Stimulated activated CD4-positive, alpha-beta T cell treated with anti-CD3 and anti-CD28 coated beads, Interleukin-1b, Interleukin-23, amount 100 ng/mL, for 24 hours (primary cell): ENCODE results near the gene ZFHX3.

Experiments
- DNase-seq, 4 experiments: peaks; one replicate each; pipeline ENCODE4 v3.0.0-alpha.2; 2020; ENCODE audit warnings: low read depth in 4 of 4, low spot score in 1 of 4

ZFHX3 gene

DNA sequence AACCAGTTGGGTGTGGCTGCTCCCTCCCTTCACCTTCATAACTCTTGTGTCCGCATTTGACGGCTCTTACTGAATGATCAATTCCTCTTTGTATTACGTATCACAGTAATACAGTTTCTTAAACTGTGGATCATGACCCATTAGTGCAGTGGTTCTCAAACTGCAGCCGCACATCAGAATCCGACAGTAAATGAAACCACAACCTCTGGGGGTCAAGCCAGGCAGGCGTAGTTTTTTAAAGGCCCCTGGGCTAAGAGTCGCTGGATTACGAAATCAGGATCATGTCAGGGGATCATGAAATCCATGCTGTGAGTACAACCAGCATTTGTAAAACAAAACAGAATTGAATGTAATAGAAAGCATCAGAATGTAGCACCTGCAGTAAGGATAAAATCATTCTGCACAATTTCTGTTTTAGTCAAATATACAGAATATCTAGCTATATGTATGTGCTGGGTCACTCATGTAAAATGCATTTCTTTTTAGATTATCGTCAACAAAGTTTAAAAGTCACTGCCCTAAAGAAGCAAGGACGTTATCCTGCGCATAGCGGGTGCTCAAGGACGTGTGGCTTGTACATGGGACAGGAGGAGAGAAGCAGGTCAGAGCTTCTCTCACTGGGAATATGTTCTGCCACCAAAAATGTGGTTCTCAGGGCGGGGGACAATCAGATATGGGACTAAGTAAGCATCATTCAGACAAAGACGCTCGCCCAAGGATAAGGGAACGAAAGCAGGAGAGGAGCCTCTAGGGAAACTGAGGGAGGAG is 113.1 kb downstream of the ZFHX3 start:
- DNase-seq, result no peak

DNA sequence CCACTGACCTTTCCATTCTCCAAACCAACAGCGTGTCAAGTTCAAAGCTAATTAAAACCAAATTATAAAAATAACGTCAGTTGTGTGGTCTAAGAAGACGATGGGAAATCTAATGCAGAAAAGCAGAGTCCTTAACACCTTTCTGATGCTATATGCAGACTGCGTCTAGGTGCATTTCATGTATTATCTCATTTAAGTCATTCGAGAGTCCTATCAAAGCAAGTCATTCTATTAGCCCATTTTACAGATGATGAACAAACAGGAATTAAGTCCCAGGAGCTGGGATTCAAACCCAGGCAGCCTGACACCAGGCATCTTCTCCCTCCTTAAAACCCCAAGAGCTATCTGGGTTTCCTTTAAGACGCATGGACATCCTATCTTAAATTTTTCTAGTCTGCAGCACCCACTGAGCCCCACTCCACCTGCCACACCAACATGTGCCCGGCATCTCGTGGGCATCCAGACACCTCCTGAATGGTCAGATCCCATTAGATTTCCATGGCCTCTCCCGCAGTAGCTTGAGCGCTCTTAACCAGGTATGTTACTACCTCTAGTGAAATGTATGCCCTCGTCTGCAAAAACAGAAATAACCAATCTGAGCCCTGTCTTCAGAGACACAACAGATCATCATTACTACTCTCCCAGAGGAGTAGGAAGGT is 115.1 kb downstream of the ZFHX3 start:
- DNase-seq, result no peak

DNA sequence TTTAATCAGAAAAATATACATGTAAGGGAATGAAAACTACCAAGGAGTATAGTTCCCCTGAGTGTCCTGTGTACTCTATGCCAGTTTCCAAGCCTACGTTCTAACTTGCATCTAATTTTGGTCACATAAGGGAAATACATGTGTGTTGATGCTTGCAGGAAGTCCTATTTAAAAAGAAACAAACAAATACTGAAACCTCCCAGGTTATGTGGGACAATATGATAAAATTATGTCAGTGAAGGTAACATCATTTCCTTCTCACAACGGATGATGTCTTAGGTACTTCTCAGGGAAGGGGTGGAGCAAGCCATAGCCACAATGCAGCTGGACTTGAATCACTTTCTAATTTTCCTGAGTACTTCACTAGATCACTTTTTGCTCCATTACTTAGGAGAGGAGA is 115.9 kb downstream of the ZFHX3 start:
- no peak for DNase-seq

DNA sequence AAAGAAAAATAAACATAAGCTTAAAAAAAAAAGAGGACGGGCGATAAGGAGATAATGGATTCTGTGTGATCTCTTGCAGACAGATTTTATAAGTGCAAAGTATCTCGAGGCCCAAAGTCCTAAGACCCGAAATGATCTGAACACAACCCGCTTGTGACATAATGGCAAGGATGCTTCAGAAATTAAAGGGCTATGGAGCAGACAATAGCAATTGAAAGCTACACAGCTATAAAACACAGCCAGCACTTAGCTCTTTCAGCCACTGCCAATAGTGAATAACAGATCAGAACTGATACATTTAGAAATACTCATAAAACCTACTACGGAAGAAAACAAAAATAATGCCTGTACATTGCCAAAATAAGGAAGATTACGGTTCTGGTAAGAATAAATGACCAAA is 117.5 kb downstream of the ZFHX3 start:
- DNase-seq, result no peak

DNA sequence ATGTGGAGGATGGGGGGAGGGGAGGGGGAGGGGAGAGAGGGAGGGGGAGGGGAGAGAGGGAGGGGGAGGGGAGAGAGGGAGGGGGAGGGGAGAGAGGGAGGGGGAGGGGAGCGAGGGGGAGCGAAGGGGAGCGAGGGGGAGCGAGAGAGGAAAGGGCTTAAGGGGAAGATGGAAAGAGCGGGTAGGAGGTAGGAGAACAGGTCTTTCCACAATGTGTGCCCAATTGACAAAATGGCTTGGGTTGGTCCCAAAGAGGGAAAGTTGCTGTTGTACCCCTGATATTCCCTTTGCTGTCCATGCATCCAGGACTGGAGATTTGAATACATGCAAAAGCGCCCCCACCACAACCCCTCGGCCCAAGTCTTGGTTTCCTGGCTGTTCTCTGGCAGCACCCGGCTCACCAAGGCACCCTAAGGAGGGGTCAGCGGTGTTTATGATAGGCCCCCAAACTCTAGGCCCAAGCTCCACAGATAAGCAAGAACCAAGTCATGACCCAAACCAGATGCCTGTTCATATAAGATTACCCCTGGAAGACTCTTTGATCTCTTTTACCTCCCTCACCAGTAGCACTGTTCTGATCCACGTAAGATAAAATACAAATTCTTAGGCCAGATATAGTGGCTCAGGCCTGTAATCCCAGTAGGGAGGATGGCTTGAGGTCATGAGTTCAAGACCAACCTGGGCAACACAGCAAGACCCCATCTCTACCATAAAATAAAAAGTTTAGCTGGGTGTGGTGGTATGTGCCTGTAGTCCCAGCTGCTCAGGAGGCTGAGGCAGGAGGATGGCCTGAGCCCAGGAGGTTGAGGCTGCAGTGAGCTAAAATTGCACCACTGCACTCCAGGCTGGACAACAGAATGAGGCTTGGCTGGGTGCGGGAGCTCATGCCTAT is 119.6 kb downstream of the ZFHX3 start:
- DNase-seq, result no peak

DNA sequence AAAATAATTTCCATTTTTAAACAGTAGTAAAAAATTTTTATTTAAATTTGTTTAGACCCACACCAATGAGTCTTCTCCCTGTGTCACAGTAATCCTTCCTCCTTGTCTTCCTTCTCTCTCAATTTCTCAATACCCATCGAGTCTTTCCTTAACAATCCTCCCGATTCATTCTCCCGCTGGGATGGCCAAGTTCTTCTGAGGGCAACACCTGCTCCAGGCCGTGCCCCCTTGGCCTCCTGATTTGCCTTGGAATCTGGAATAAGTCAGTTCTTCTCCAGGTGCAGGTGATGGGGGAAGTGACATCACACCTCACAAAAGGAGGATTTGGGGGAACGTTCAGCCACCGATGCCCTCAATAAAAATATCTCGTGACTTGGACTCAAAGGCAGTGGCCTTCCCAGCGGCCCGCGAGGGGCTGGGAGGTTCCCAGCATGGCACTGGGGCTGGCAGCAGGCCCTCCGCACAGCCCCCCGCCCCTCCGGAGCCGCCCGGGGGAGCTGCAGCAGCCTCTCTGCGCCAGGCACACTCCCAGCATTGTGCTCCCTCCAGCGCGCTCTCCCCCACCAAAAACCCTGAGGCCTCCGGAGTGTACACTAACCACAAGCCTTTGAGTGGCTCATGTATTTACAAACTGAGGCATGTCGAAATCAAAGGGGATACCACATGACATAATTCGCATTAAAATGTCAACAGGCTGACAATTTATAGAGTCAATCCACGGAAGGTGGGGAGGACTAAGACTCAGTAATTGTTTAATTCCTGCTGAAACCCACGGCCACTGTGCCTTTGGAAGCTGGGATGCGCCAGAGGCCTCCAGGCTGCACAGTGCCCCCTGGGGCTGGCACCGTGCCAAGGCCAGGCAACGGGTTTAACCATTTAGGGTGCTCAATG is 120.5 kb downstream of the ZFHX3 start:
- DNase-seq, result no peak

DNA sequence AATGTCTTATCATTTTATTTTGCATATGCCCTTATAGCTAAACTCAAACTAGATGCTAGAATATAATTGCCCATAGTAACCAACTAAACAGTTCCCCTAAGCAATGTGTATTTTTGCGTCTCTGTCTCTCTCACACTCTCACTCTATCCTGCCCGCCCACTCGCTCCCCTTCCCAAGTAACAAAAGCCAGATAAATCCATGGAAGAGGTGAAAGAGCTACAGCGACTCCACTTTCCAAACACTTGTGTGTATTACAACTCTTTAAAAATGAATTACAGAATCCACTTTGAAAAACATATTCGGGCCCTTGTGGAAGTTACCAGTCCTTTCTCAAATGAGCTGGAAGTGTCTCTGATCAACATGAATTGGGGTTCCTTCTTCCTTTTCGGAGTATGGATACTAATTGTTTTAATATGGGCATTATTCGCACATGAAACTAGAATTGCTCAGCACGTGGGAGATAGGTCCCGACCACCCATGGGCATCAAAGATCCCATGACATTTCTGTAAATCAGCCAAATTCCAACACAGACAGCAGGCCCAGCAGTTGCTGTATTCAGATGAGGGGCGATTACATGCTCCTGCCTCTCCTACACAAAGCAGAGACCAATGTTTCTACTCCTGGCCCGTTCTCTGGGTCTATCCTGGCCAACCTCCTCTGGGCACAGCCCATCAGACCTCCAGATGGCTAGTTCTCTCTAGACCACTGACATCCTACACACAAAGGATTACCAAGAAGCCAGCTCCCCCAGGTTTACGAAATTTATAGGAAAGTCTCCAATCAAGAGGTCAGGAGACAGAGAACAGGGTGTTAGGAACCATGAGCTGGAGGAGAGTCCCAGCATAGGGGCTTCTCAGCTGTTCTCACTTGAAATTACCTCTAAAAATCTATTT is 121.5 kb downstream of the ZFHX3 start:
- no peak for DNase-seq

DNA sequence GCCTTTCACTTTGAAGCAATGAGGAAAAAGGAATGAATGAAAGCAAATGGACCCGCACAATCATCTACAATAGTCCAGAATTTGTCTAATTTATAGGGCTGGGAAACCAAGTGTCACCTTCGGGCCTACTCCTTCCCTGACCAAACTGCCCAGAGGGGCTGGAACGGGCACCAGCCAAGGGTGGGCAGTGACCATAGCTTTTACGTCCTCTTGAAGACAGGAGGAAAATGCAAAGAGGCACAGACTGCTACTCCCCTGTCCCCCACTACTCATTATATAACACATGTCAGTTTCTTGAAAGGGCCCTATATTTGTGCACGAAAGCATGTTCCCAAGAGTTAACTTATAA is 122.3 kb downstream of the ZFHX3 start:
- no peak for DNase-seq

DNA sequence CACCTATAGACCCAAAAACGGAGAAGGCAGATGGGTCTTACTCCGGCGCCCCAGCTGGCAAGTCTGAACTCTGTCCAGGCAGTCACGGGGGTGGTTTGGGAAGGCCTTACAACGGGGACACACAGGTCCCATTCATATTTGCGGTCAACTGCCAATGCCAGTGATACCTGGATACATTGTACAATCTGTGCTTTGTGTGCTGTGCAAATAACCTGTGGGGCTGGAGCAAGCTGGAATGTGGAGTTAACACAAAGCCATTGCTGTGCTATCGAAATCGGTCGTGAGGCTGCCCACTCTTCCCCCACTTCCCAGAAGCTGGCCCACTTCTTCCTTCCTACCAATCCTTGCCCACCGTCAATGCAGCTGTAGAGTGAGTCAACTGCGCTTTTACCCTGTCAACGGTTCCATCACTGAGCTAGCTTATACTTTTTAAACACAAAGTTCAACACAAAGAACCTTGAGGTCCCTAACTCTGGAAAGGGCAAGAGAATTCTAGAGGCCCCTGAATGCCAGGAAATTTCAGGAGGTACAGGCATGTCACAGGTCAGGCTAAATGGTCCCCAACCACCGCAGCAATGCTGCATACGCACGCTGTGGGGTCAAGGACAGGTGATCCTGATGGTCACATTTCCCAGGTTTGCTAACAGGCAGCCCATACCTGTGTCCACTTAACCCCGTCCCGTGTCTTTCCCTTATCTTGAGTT is 122.8 kb downstream of the ZFHX3 start:
- DNase-seq, result no peak

DNA sequence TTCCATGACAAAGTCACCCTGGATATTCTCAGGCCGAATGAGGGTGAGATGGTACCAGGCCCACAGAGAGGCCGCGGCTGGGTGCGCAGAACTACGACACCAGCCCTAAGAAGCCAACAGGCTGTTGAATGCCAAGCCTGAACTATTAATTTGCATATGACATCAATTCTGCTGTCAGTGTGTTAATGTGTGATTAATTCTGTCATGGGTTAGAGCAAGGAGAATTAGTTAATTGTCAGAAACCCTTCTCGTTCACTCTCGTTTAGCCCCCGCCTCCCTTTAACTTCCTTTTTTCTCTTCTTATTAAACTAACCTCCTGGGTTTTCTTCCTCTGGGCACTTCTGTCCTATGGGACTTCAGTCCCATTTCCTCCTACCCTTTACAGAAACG is 123.4 kb downstream of the ZFHX3 start:
- no peak for DNase-seq

DNA sequence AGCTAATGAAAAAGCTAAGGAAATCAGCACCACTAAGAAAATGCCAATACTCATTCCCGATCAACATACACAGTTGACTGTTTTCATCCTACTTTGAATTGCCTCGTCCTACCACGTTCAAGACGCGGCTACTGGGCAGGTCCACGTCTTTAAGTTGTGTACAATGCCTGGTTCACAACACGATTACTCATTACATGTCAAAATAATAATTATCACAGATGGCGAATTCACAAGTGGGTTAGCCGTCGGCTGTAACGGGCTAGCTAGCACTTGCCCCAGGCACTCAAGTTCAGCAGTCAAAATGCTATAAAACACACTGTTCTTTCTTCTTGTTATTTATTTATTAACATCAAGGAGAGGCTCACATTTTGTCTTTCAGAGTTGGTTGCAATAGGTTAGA is 124.2 kb downstream of the ZFHX3 start:
- DNase-seq, result no peak

DNA sequence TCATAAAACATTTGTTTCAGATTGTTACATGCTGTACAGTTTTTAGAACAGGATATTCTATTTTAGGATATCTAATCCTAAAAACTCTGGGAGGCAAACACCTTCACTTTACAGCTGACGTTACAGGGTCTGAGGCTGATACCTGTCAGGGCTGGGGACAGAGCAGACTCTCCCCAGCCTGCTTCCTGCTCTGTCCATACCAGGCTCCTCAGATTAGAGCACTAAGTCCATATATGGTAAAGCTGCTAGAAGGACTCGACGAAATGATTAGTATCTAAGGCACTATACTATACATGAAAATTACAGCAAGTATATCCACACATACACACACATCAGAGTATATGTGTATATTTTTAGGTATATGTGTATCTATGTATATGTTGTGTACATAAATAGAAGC is 125.2 kb downstream of the ZFHX3 start:
- no peak for DNase-seq

DNA sequence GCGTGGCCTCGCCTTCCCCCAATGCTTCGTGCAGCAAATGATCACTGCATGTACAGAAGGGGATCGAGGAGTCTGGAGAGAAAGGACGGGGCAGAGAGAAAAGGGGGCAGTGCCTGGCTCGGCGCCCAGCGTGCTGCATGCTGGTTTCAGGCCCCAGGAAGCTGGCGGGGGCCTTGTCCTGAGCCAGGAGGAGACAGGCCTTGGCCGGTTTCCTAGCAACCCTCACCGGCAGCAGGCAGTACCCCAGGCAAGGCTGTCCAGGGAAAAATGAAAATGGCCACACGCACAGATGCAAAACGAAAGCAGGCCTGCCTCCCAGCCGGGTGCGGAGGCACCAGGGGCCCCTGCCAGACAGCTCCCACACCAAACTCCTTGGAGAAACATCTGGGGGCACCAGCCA is 126.3 kb downstream of the ZFHX3 start:
- DNase-seq, result no peak

DNA sequence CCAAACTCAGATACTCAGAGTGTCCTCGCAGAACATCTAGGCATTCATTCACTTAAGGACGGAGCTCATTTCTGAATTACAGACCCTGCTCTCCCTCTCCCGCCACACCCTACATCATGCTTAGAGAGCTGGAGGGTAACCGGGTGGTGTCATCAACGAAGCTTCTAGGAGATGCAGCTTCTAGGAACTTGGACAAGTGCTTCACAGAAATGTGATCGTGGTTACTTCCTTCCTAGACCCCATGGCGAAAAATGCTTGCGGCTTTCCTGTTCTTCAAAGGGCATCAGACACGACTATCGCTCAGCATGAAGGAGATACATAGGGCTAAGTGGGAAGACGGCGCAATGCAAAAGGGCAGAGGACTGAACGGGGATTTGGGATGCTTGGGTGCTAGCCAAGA is 126.8 kb downstream of the ZFHX3 start:
- no peak for DNase-seq

DNA sequence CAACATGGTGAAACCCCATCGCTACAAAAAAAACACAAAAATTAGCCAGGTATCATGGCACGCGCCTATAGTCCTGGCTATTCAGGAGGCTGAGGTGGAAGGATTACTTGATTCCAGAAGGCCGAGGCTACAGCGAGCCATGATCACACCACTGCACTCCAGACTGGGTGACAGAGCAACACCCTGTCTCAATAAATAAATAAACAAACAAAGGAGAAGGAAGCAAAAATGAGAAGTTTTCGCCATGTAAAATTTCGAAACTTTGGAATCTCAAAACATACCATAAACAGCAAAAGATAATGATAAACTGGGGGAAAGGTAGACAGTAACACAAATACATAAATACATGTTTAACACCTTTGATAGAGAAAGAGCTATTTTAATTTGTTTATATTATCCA is 130.9 kb downstream of the ZFHX3 start:
- no peak for DNase-seq

DNA sequence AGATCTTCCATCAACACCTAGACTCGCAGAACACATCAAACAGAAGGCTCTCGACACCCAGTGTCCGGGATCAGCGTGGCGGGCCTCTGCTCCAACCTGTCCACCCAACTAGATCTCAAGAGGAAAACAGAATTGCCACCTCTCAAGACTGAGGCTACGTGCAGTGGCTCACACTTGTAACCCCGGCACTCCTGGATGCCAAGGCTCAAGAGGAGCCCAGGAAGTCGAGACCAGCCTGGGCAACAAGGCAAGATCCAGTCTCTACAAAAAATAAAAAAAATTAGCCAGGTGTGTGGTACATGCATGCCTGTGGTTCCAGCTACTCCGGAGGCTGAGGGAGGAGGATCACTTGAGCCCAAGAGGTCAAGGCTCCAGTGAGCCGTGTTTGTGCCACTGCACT is 132.6 kb downstream of the ZFHX3 start:
- no peak for DNase-seq

DNA sequence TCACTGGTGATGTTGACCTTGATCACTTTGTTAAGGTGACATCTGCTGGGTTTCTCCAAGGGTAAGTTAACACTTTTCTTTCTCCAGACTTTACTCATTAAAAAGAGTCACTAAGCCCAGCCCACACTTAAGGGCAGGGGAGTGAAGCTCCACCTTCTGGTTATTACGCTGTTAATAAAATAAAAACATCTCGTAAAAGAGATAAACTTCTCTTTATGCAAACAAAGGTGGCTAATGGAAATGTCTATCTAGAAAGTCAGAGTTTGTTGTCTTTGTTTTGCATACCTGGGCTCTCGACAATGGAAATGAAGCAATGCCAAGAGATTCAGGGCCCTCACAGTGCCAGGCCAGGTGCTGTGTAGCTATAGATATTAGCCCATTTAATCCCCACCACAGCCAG is 134.4 kb downstream of the ZFHX3 start:
- no peak for DNase-seq

DNA sequence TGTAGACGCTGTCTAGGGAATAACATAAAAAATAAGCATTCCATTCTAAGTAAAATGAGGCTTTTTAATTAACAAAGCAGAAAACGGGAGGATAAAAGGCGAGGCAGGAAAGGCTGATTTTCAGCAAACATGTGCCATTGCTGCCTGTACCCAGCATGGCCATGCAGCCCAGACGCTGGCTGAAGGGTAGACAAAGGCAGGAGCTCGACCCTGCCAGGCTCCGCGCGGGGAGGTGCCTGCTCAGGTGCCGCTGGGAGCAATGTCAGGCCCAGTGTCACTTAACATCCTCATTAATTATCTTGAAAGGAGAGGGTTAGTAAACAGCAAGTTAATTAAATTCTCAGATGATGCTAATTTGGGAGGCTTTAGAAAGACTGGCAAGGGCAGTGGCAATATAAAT is 136.0 kb downstream of the ZFHX3 start:
- no peak for DNase-seq

DNA sequence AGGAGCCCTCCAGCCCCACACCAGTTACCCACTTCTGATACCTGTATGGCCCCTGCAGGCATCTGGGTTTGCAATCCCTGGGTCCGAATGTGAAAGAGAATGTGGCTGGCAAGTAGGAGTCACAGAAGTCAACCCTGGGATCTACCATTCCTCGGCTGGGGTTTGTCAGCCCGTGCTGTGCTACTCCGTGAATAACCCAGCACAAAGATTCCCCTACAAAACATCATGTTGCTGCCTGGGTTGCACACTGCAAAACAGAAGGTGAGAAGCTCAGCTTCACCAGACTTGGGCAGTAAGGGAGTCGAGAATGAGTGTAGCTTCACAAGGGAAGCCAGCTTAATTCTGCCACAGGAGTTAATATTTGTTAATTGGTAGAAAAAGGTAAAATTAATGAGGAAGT is 137.1 kb downstream of the ZFHX3 start:
- no peak for DNase-seq

DNA sequence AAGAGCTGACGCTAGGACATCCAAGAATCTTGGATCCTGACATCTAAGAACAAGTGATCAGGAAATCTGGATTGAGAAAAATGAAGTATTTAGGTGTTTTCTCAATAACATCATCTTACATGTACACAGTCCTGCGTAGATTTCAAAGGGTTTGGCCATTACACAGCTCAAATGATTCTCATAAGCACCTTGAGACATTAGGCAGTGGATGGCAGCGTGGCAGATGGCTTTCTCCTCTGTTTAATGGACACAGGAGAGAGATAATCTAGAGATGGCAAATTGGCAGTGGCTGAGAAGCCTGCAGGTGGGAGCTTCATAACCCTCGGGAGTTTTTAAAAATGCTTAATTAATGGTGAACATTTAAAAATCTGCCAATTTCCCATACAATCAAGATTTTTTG is 137.5 kb downstream of the ZFHX3 start:
- DNase-seq, result no peak
